HG03159 (cell line): ENCODE results near the gene ATG2B.
"Not testable (repeated sequence)": the region's sequence is repeated elsewhere in the genome, so short reads cannot be mapped to it uniquely, and the experiment has no call there.

Experiments used
- ATAC-seq: cut with Tn5 transposase; IDR thresholded peaks from one replicate; pipeline ENCODE4 v1.9.1; 2021; ENCODE audit warnings: mild to moderate bottlenecking, moderate library complexity; ENCODE audit not compliant: unreplicated experiment

ATG2B gene

DNA sequence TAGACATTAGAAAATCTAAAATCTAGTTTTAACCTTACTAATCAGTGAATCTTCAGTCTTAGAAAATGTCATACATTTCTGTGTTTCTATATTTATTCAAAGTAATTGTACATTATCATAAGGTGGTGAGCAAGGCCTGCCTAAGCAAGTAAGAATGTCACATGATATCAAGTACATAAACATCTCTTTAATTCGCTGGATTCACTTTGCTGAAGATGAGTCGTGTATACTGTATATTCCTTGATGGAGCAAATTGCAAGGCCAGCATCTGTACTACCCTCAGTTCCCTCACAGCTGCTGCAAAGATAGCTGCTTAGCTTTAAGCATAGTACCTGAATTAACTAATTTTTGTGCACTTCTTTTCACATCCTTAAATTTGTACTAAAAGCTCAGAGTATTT is 20.3 kb upstream of the ATG2B start:
- no peak for ATAC-seq

DNA sequence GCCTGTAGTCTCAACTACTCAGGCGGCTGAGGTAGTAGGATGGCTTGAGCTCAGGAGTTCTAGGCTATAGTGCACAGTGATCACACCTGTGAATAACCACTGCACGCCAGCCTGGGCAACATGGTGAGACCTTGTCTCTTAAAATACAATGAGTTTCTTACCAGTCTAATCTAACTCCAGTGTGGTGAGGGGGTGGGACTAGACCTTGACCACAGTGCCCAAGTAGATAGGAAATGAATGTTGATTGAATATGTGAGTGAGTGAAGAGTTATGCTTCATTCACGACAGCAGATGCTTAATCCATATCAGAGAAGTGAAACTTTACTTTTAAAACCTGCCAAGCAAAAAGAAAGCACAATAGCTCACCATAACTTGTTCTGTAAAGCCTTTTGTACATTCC is 17.6 kb upstream of the ATG2B start:
- ATAC-seq = no peak

DNA sequence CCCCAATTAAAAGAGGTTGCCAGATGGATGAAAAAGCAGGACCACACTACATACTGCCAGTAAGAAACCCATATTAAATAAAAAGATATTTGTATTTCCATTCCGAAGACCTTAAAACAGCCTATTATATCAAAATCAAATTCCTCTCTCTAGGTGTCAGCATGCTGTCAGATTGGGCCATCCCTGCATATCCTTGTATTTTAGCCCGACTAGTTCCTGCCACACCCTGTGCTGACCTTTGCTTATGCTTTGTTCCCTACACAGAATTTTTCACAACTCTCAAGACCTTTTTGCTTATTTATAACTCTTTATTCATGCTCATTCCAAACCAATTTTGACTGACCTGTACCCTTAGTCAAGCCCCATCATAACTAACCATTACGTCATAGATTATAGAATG is 13.0 kb upstream of the ATG2B start:
- ATAC-seq = no peak

DNA sequence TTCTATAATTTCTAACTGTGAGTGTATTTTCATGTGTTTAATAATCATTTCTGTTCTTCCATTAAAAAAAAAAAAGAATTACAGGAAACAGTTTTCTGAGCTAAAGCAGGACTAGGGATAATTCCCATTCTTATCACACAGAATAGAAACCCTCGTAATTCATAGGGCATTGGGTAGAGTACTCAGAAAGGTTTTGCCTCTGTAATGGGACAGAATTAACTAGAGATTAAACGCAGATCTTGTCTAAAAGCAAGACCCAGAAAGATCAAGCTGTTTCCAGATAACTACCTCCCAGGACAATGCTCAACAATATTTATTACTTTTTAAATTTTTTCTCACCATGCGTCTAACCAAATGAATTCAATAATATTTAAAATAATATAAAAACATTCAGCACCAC is 10.4 kb upstream of the ATG2B start:
- no peak for ATAC-seq

DNA sequence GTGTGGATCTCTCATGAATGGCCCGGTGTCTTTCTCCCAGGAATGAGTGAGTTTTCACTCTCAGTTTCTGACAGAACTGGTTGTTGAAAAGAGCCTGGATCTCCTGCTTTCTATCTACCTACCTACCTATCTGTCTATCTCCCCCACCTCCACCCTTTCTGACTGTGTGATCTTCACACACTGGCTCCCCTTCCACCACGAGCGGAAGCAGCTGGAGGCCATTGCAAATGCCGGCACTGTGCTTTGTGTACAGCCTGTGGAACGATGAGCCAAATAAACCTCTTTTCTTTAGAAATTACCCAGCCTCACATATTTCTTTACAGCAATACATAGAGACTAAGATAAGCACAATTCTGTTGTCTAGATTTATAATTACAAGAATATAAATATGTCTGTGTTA is 7.4 kb upstream of the ATG2B start:
- no peak for ATAC-seq

DNA sequence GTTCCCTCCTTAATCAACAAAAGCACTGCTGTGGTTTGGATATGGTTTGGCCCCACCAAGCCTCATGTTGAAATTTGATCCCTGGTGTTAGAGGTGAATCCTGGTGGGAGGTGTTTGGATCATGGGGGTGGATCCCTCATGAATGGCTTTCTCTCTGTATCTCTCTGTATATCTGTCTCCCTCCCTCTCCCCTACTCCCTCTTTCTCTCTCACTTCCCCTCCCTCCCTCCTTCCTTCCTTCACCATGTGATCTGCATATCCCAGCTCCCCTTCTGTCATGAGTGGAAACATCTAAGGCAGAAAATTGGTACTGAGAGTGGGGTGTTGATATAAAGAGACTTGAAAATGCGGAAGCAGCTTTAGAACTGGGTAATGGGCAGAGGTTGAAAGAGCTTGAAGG is 5.4 kb upstream of the ATG2B start:
- no peak for ATAC-seq

DNA sequence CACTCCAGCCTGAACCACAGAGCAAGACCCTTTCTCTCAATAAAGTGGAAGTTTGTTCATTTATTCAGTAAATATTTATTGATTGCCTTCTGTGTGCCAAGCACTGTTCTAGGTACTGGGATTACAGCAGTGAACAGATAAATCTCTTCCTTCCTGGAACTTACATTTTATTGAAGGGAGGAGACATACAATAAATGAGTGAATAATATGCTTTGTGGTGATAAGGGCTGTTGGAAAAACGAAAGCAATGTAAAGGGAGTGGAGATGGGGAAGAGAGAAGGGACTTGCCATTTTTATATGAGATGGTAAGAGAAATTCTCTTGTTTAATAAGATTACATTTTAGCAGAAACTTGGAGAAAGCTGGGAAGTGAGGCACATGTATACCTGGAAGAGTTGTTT is 1.8 kb upstream of the ATG2B start:
- no peak for ATAC-seq

DNA sequence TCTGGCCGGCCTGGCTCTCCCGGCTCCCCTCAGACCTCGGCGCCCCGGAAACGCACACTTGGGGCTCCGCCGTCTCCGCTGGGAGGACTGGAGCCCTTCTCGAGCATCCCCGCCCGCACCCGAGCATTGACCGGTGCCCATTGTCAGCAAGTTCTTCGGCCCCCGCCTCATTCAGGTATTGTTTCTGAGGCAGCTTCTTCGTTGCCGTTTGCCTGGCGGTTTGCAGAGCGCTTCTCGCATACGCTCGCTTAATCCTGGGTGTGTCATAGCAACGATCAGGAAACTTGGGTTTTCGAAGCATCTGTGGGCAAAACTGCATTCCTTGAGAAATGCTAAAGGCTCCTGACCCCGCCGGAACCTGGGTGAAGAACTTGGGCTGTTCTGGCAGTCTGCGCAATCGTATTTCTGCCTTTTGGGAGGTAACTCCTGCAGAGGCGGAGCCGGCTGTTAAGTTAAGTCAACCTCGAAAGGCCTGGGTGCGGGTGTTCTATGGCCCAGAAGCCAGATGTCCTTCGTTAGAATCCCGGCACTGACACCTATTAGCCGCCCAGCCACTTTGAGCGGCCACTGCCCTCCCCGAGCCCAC is 703 bp upstream of the ATG2B start:
- peak; percentile 25 for ATAC-seq

- no peak for ATAC-seq
These were observed 823 bp downstream of the ATG2B start for GRCh38 chr14:96362071-96362964.

DNA sequence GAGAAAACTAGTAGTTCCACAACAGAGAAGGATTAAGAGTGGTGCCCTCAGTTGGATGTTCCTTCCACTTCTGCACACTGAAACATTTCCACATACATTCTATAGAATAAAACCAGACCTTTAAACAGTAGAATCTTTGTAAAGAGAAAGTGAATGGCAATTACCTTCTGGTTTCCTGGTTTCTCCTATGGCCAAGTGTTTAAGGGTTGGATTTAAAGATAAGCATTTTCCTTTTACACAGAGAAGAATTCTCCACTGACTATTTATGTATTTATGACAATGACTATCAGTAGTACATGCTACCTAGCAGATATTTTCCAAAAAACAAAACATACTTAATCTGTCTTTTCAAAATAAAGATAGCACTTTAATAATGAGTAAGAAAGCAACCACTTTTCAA is 3.2 kb downstream of the ATG2B start:
- ATAC-seq = no peak

GRCh38 chr14:96357216-96357615 is 5.9 kb downstream of the ATG2B start:
- ATAC-seq = no peak

GRCh38 chr14:96354246-96354645 is 8.9 kb downstream of the ATG2B start:
- ATAC-seq = no peak

DNA sequence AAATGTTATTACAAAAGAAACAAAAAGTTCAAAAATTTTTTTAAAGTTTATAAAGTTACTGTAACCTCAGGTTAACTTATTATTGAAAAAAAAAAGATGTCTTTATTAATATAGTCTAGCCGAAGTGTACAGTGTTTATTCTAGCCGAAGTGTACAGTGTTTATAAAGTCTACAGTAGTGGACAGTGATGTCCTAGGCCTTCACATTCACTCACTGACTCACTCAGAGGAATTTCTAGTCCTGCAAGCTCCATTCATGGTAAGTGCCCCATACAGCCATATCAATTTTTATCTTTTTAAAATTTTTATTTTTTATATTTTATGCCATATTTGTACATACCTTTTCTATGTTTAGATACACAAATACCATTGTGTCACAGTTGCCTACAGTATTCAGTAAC is 10.4 kb downstream of the ATG2B start:
- no peak for ATAC-seq

DNA sequence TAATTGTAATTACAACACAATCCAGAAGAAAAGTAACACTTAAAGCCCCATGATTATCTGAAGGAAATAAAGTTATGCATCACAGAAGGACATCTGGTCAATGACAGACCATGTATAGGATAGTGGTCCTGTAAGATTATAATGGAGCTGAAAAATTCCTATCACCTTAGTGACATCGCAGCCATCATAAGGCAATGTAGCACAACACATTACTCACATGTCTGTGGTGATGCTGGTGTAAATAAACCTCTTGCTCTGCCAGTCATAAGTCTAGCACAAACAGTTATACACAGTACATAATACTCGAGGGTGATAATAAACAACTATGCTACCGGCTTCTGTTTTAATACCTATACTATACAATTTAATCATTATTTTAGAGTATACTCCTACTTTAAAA is 11.2 kb downstream of the ATG2B start:
- no peak for ATAC-seq

GRCh38 chr14:96349286-96350075 is 13.7 kb downstream of the ATG2B start:
- ATAC-seq = no peak

DNA sequence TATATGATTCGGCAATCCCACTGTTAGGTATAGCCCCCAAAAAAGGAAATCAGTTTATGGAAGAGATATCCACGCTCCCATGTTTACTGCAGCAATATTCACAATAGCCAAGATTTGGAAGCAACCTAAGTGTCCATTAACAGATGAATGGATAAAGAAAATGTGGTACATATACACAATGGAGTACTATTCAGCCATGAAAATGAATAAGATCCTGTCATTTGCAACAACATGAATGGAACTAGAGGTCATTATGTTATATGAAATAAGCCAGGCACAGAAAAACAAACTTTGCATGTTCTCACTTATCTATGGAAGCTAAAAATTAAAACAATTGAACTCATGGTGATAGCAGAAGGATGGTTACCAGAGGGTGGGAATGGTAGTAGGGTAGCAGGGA is 15.2 kb downstream of the ATG2B start:
- ATAC-seq = not testable (repeated sequence)

- no peak for ATAC-seq
These were observed 17.5 kb downstream of the ATG2B start for GRCh38 chr14:96345669-96346068.

DNA sequence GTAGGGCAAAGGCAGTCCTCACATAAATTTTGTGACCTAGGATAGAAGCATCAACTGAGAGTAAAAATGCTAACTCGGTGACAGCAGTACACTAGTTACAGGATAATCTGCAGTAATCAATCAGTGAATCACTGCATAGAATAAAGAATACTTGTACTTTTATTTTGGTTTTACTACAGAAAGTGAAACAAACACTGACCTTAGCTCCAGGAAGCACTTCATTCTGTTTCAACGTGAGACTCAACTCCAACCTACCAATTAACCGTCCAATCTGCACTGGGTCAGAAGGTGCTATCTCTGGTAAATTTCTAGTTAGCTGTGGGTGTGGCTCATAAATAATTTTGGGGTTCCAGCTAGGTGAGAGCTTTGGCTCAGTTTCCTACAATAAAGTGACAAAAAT is 21.8 kb downstream of the ATG2B start:
- no peak for ATAC-seq

GRCh38 chr14:96338551-96338950 is 24.6 kb downstream of the ATG2B start:
- ATAC-seq = no peak

DNA sequence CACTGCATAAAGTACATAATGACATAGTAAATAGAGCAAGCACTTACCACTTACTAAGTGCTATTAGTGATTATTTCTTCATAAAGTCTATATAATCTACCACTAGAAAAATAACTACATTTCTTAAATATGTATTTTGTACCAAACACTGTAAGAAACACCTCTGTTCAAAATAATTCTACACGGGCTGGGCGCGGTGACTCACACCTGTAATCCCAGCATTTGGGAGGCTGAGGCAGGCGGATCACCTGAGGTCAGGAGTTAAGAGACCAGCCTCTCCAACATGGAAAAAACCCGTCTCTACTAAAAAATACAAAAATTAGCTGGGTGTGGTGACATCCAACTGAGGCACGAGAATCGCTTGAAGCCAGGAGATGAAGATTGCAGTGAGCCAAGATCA is 38.9 kb downstream of the ATG2B start:
- no peak for ATAC-seq

DNA sequence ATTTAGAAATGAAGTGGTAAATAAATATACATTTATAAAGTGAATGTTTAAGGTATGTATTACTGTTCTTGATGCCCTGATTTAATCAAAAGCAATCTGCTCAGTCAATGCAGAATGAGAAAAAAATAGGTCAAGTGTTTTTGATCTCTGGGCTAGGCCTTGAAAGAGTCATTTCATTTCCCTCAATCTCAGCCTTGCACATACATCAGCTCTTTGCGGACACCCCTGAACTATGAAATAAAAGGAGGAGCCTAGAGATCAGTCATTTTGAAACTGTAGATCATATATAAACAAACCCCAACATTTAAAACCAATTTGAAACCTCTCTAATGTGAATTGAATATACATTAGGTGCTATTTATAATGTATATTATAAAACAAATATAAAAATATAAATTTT is 42.5 kb downstream of the ATG2B start:
- no peak for ATAC-seq

- ATAC-seq = no peak
These were observed 44.3 kb downstream of the ATG2B start for GRCh38 chr14:96318836-96319235.
